GM18909 (cell line): Measurements from ENCODE around the gene KCNG2.

ENCODE experiments used
- ATAC-seq: cut with Tn5 transposase; IDR thresholded peaks from one replicate; pipeline ENCODE4 v1.9.1; 2021; ENCODE audit warnings: mild to moderate bottlenecking; ENCODE audit not compliant: unreplicated experiment, poor library complexity

The KCNG2 gene

DNA sequence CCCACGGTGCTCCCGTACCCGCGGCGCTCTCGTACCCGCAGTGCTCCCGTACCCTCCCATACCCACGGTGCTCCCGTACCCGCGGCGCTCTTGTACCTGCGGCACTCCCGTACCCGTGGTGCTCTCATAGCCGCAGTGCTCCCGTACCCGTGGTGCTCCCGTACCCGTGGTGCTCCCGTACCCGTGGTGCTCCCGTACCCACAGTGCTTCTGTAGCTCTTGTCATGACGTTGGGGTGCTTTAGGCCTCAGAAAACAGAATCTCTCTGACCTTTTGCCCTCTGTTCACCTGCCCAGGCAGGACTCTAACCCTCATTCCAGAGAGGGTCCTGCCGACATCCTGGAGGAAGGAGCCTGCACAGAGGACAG is 118.4 kb downstream of the KCNG2 start:
- no peak for ATAC-seq

GRCh38 chr18:79916546-79917168 is 118.9 kb downstream of the KCNG2 start:
- ATAC-seq: no peak

GRCh38 chr18:79917169-79917852 is 119.6 kb downstream of the KCNG2 start:
- no peak for ATAC-seq

DNA sequence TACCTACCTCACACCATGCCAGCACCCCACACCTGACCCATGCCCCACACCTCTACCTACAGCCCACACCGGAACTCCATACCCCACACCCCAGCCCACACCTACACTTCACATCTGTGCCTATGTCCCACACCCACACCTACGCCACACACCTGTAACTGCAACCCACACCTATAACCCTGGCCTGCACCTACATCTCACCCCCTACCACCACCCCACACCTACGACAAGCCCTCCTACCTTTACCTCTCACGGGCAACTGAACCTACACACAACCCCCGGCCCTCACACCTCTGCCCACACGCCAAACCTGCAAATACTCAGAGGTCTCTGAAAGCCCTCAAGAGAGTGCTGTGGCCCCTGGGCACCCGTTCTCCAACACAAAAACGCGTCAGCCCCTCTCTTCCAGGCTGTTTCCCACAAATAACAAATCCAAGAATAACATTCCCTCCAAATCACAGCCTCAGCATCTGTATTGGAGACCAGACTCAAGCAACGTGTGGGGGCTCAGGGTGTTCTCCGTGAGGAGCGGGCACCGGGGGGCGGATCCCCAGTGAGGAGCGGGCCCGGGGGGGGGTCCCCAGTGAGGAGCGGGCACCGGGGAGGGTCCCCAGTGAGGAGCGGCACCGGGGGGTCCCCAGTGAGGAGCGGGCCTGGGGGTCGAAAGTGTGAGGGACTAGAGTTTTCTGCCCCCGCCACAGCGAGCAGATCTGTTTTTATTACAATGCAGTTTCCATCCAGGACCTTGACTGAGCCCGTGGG is 120.3 kb downstream of the KCNG2 start:
- no peak for ATAC-seq

DNA sequence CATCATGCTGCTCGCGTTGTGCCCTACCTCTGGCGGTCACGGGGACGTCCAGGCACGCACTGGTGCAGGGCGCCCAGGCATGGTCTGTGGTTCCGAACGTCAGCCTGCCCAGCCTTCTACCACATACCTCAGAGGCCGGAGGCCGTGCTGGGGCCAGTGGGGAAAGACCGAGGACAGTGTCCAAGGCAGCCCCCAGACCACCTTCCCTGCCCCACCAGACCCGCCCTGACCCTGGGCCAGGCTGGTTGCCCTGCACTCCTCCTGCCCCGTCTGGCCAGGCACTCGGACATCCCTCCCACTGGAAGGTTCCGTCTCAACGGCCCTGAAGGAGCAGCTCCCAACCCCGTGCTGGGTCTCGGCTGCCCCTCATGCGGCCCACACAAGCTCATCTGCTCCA is 120.9 kb downstream of the KCNG2 start:
- ATAC-seq: no peak

DNA sequence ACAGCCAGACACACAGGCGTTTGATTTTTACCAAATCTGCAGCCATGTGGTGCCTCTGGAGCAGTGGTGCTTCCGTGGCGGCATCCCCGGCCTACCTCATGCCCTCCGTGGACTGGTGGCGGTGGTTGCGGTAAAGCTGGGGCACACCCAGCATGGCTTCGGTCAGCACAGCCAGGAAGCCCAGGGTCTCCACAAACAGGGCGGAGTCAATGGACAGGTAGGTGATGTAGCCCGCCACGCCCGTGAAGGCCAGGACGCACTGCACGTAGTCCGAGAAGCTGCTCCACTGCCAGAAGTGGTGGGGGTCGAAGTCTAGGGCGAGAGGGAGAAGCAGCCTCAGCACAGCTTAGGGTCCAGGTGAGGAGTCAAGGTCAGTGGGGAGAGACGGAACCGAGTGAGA is 121.4 kb downstream of the KCNG2 start:
- no peak for ATAC-seq

DNA sequence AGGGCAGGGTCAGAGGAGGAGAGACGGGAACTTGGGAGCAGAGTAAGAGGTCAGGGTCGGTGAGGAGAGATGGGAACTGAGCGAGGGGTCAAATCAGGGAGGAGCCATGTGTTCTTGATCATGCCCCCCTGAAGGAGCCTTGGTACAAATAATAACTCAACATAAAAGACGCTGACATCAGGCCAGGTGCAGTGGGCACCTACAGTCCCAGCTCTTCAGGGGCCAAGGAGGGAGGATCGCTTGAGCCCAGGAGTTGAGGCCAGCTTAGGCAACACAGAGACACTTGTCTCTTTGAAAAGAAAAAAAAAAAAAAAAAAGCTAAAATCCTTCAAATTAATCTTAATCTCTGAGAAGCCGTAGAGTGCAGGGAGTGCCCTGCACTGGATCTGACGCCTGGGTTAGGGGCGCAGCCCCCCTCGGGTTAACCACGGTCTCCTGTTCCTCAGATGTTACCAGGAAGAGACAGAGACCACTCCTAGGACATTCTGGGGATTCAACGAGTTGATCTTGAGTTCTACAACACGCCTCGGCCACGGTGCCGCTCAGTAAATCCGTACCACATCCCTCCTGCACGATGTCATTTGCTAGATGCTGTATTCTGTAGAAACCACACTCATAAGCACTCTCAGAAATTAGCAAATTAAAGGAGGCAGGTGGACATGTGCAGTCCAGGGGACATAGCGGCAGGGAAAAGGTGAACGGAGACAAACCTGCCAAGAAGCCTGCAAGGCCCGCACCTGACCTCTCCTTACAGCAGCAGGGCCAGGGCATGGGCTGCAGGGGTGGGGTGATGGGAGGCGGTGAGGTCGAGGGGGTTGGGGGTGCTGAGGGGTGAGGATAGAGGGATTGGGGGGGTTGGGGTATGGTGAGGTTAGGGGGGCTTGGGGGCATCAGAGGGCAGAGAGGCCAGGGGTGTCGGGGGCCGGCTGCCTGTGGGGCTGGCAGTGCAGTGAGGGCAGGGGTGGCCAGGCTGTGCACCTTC is 124.5 kb downstream of the KCNG2 start:
- no peak for ATAC-seq

- no peak for ATAC-seq
These were observed 125.3 kb downstream of the KCNG2 start for GRCh38 chr18:79922971-79923411.

DNA sequence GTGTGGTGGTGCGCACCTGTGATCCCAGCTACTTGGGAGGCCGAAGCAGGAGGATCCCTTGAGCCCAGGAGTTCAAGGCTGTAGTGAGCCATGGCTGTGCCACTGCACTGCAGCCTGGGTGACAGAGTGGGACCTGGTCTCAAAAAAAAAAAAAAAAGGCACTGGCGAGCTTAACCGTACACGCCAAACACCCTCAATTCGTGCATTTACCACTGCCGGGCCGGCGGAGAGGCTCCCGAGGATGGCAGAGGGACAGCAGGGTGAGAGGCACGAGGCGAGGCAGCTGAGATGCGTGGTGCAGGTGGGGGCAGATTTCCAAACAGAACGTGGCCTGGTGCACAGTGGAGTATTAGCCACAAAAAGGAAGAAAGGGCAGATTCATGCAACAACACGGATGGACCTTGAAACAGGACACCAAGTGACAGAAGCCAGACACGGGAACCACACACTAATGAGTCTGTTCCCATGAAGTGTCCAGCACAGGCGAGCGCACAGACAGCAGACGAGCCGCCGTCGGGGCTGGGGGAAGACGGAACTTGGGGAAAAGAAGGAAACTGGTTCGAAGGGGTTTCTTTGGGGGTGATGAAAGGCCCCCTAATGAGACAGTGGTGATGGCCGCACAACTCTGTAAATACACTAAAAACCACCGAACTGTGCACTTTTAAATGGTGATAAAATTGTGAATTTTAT is 126.3 kb downstream of the KCNG2 start:
- no peak for ATAC-seq

GRCh38 chr18:79924814-79925731 is 127.3 kb downstream of the KCNG2 start:
- no peak for ATAC-seq

GRCh38 chr18:79926306-79926705 is 128.6 kb downstream of the KCNG2 start:
- no peak for ATAC-seq

- no peak for ATAC-seq
These were observed 129.2 kb downstream of the KCNG2 start for GRCh38 chr18:79926715-79927606.

GRCh38 chr18:79927607-79928562 is 130.1 kb downstream of the KCNG2 start:
- no peak for ATAC-seq

DNA sequence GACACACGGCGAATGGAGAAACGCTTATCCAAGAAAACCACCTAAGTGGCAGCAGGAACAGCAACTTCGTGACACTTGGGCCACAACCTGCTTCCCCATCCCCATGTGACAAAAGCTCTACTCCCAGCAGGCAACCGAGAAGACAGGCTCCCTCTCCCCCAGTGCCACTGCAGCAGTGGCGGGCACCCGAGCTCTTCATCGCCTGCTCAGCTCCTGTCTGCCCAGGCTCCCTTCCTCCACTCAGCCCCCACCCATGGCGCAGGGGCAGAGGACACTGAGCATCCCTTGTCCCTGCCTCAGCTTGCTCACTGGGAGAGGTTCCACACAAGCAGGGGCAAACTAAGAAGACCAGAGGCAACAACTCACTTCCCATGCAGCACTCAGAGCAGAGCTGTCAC is 130.8 kb downstream of the KCNG2 start:
- no peak for ATAC-seq

GRCh38 chr18:79930020-79930642 is 132.4 kb downstream of the KCNG2 start:
- no peak for ATAC-seq

GRCh38 chr18:79931475-79931874 is 133.7 kb downstream of the KCNG2 start:
- no peak for ATAC-seq
